ENCODE data around the gene MAPK8IP1.

- TF ChIP-seq CTCF (tag by site-specific recombination; IDR thresholded peaks at IDR 0.05) (no peak), ZNF843 (tag by site-specific recombination; IDR thresholded peaks at IDR 0.05) (no peak), ZNF18 (tag by site-specific recombination; IDR thresholded peaks at IDR 0.05) (no peak), REST (tag by site-specific recombination; IDR thresholded peaks at IDR 0.05) (no peak), SP7 (tag by site-specific recombination; IDR thresholded peaks at IDR 0.05) (no peak), ZNF121 (tag by site-specific recombination; IDR thresholded peaks at IDR 0.05) (no peak), ZBTB11 (tag by site-specific recombination; conservative IDR thresholded peaks at IDR 0.05; ENCODE audit: low read depth) (no peak), ZNF76 (tag by site-specific recombination; IDR thresholded peaks at IDR 0.05; ENCODE audit: borderline replicate concordance, low read depth) (no peak)
These were observed 34.5 kb downstream of the MAPK8IP1 start for GRCh38 chr11:45919806-45920530.

All from HEK293 (cell line).